ENCODE data around the gene C6orf15.

The C6orf15 gene

DNA sequence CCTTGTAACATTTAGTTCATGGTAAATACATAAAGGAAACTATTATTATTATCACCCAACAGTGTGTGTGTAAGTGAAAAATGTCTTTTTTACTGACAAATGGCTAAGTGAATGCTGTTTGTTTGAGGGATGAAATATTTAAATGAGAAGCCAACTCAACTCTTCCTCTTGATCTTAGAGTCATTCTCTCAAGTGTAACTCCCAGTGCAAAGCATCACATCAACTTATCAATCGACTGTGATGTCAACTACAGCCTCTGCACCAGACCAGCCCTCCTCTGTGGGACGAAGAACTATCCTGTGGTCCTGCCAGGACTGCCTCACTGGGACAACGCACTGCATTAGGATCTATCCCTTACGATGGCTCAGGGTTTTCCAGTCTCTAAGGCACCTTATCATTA is 5.3 kb downstream of the C6orf15 start:
- DNase-seq (ENCODE audit: low spot score): no peak

DNA sequence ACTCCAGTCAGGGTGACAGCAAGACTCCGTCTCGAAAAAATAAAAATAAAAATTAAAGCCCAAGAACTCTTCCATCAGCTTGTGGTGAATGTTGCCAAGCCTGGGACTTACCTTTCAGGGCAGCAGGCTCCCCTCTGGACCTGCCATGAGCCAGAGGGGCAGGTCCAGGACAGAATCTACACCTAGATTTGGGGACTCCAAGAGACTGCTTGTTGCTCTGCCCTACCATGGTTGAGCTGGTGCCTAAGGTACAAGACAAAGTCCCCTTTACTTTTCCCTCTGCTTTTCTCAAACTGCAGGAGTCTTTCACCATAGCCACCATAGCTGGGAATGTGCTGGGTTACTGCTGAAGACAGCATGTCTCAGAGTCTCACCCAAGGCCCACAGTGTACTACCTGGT is 9.2 kb downstream of the C6orf15 start:
- no peak for DNase-seq (ENCODE audit: low spot score)

DNA sequence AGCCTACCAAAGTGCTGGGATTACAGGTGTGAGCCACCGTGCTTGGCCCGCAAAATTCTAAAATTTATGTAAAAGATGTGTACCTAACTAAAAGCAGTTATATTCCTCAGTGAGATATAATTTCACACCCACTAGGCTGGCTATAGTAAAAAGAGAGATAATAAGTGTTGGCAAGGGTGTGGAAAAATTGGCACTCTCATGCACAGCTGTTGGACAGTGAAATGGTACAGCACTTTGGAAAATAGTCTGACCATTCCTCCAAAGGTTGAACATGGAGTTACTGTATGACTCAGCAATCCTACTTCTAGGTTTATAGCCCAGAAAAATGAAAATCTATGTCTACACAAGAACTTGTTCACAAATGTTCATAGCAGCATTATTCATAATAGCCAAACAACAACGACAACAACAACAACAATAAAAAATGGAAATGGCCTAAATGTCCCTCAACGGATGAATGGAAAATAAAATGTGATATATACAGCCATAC is 13.9 kb downstream of the C6orf15 start:
- DNase-seq (ENCODE audit: low spot score): no peak

DNA sequence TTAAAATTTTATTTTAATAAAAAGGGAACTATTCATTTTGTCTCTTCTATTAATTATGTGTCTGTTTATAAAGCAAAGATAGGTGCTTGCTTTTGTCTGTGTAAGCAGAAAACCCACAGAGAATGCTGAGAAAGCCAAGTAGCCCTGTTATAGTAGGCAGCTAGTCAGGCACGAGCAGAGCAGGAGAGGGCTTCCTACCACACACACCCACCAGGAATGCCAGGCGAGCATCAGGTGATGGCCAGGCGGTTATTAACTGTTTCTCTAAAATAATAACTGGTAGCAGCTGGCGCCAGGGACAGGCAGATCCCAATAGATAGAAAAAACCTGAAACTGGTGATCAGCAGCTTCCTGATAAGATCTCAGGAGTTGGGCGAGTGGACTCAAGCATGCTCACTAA is 15.7 kb downstream of the C6orf15 start:
- DNase-seq (ENCODE audit: low spot score): no peak

DNA sequence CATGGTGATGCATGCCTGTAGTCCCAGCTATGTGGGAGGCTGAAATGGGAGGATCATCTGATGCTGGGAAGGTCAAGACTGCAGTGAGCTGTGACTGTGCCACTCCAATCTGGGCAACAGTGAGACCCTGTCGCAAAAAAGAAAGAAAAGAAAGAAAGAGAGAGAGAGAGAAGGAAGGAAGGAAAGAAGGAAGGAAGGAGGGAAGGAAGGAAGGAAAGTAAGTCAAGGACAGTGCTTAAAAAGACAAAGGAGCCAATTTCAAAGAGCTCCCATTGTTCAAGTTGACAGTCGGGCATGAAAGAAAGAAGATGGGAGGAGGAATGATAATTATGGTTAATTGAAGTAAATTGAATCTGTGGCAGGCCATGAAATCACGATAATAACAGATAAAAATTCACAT is 16.2 kb downstream of the C6orf15 start:
- DNase-seq (ENCODE audit: low spot score): no peak

DNA sequence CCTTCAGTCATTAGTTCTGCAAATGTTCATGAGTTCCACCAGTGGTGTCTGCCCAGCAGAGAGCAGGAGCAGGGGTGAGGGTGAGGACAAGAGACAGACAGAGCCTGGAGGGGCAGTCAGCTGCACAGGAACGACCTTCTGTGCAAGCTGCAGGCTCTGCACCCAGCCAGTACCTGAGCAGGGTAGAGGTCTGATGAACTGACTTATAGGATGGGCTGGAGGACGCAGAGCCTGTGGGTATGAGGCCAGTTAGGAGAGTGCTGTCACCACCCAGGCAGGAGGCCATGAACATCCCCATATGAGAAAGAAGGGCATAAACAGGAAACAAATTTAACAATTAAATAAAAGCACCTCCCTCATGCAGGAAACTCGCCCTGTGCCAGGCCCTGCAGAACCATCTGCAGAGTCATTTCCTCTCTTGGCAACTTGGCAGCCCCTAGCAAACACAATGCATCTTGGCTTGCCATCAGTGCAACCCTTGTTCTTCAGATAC is 17.9 kb downstream of the C6orf15 start:
- no peak for DNase-seq (ENCODE audit: low spot score)

DNA sequence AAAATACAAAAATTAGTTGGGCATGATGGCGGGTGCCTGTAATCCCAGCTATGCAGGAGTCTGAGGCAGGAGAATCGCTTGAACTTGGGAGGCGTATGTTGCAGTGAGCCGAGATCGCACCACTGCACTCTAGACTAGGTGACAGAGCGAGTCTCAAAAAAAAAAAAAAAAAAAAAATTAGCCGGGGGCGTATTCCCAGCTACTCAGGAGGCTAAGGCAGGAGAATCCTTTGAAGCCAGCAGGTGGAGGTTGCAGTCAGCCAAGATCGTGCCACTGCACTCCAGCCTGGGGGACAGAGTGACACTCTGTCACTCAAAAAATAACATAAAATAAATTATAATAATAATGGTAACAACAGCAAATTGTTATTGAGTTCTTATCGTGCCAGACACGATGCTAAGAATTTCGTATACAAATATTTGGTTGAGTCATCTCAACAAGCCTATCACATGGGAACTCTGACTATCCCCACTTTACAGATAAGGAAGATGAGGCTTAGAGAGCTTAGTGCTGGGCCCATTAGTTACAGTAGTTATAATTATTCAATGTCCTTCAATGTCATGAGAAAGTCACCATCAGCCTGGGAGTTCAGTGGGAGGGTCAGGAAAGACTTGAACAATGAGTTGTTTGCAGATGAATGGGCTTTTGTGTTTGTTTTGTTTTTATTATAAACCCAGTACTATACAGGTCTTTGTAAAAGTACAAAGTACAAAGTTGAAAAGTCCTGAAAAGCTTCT is 19.4 kb downstream of the C6orf15 start:
- DNase-seq (ENCODE audit: low spot score): no peak

DNA sequence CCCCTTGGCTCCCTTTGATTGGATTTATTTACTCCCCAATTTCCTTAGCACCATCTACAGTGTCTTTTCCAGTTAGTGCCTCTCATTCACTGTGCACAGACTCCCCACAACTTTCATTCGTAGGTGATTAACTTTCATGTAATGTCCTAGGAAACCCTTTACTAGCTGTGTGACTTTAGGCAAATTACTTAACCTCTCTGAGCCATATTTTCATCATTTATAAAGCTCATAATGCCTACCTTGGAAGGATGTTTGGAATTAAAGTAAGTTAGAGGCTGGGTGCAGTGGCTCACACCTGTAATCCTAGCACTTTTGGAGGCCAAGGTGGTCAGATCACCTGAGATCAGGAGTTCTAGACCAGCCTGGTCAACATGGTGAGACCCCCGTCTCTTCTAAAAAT is 20.1 kb downstream of the C6orf15 start:
- no peak for DNase-seq (ENCODE audit: low spot score)

DNA sequence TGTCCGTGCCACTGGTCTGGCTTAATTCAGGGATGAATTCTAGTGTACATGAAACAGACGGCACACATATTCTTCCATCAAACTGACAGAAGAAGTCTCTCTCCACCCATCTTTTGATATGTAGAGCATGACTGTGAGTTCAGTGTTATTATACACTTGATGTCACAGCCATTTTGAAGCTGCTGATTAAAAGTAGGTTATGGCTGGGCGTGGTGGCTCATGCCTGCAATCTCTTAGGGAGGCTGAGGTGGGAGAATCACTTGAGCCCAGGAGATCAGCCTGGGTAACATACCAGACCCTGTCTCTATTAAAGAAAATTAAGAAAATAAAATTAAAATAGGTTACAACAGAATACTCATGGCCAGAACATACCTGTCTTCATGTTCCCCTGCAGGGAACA is 20.7 kb downstream of the C6orf15 start:
- DNase-seq (ENCODE audit: low spot score): no peak

DNA sequence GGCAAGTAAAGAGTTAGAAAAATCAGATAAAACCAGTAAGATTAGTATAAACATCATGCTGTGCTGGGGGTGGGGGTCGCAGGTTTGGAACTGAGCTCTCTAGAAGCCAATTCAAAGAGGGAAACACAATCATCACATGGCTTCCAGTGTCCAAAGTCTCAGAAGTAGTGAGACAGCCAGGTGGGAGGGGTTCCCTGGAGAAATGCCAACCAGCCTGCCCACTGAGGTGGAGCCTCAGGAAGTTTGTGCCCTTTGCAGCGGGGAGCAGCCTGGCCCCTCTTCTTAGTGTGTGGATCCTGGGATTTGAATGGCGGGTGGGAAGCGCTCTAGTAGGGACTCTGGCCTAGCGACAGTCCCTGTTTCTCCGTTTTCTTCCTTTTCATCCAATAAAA is 21.4 kb downstream of the C6orf15 start:
- no peak for DNase-seq (ENCODE audit: low spot score)

DNA sequence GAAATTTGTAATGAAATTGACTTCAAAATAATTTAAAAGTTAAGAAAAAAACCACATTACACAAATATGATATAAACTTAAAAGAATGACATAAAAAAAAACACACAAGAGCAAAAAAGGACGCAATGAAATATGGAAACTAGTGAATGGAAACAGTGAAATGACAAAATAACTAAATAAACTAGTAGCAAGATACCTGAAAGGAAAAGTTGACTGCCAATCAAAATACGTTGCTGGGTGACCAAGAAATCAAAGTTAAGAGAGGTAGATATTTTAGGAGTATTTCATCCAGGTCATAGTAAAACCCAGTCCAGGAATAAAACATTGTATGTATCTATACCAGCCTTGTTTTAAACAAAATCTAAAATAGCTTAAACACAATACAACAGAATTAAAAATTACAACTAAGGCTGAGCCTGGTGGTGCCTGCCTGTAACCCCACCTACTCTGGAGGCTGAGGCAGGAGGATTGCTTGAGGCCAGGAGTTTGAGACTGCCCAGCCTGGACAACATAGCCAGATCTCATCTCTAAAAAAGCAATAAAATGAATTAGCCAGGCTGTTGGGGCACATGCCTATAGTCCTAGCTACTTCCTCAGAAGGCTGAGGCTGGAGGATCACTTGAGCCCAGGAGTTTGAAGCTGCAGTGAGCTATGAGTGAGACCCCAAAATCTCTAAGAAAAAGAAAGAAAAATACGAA is 22.0 kb downstream of the C6orf15 start:
- DNase-seq (ENCODE audit: low spot score): no peak

DNA sequence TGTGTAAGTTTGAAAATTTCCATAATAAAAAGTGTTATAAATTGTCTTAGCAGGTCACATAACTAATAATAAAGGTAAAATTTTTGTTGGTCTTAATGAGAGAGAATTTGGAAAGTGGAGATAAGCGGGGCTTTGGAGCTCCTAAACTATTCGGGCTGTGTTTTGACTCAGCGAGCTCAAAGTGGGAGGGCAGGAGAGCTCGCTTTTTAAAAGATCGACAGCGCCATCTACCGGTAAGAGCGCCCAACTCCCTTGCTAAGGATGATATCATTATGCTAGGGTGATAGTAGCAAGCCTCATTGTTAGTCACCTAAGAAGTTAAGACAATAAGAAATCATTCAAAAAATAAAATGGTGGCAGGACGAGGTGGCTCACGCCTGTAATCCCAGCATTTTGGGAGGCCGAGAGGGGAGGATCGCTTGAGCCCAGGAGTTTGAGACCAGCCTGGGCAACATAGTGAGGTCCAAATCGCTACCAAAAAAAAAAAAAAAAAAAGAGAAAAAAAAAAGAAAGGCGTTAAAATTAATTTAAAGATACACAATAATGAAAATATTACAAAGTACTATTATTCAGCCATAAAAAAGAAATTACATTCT is 24.8 kb downstream of the C6orf15 start:
- peak; percentile 87 for DNase-seq (ENCODE audit: low spot score)

DNA sequence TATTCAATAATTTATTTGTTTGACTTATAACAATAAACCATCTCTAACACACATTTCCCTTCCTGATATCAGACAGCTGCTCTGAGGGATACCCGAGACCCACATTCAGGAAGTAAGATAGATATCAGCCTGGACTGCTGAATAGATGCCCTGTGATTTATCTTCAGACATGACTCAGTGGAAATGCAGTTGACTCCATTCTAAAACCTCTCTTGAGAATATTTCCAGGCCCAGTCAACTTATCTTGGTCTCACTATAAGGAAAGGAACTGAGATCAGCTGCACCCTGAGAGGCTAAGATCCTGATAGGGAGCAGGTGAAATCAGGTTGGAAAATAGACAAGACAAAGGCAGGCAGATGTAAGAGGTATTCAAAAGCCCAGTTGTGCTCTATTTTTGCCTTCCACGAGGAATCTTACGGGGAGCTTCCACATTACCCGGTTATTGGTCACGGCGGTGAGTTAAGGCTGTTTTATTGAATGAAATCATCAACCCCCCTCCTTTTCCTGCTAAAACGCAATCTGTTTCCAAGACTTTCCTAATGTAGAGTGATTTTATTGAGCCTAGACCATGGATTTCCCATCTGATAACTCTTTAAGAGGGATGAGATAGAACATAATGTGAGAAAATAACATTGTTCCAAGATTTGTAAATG is 25.5 kb downstream of the C6orf15 start:
- DNase-seq (ENCODE audit: low spot score): no peak

DNA sequence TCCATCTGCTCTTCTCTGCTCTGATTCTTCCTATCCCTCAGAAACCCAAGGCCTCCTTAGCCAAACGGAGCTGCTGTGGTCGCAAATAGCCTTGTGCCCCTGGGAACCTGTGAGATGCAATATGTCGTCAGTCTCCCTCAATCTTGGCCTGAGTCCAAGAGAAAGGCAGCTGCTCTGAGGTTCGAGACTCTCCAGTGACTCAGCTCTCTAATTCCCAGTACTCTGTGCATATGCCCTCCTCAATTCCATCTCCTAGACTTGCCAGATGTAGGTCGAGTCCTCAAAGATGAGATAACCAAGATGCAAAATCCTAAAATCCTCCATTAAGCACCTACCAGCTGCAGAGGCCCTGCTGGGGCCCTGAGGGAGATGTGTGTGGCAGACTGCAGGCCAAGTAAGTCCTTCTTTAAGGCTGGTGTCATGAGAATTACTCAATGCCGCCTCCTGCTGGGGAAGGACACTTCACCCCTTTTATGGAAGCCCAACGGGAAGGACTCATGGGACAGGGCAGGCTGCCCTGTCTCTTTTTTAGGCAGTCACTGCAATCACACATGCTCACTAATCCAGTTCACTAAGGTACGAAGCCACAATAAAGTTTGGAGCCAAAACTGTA is 28.5 kb downstream of the C6orf15 start:
- DNase-seq (ENCODE audit: low spot score): peak; percentile 52

DNA sequence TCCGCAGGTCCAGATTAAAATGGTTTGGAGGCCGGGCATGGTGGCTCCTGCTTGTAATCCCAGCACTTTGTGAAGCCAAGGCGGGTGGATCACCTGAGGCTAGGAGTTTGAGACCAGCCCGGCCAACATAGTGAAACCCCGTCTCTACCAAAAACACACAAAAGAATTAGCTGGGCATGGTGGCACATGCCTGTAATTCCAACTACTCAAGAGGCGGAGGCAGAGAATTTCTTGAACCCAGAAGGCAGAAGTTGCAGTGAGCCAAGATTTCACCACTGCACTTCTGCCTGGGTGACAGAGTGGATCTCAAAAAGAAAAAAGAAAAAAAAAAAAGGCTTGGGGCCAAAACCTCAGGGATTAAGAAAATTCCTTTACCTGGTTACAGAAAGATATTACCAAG is 30.5 kb downstream of the C6orf15 start:
- no peak for DNase-seq (ENCODE audit: low spot score)

DNA sequence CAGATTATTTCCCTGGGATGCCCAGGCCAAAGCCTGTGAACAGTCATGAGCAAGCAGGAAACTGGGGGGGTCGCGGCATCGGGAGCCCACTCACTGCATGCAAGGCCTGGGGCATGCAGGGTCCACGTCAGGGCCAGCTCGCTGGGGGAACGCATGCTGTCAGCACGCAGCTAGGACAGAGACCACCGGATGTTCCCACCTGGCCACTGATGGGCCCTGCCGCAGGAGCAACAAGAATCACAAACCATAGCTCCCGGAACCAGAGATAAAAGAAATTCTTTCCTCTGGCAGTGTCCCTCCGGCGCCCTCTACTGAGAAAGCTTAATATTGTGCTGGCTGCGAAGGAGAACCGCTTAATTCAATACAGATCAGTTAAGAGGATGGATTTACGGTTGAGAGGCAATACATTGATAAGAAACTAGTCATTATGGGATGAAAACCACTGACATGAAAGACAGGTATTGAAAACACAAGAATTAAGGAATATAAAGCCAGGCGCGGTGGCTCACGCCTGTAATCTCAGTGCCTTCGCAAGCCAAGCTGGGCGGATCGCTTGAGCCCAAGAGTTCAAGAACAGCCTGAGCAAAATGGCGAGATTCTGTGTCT is 32.6 kb downstream of the C6orf15 start:
- peak; percentile 51 for DNase-seq (ENCODE audit: low spot score)

DNA sequence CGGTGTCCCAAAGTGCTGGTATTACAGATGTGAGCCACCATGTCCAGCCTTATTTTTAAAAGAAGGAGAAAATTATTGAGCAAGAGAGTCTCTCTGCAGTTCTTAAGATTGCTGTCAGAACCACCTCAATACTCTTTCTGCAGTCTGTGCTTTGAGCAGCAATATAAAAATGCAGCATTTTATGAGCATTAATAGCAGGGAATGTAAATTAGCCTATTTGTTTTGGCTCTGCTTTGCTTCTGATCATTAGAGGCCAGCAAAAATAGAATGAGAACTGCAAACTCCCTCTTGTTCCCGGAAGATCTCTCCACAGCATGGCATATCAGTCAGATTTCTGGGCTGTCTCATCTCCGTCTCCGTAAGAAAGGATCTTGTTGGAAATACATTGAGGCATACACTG is 35.8 kb downstream of the C6orf15 start:
- DNase-seq (ENCODE audit: low spot score): no peak

DNA sequence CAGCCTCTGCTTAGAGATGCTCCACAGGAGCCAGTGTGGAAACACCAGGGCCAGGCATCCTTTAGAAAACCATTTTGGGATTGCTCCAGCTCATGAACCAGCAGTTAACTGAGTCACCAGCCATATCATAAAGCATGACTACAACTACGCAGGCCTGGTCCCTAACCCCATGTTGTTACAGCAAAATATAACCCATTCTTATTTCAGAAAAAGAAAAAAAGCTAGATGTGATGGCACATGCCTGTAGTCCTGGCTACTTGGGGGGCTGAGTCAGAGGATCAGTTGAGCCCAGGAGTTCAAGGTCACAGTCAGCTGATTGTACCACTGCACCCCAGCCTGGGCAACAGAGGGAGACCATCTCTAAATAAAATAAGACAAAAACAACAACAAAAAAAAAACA is 36.8 kb downstream of the C6orf15 start:
- no peak for DNase-seq (ENCODE audit: low spot score)

DNA sequence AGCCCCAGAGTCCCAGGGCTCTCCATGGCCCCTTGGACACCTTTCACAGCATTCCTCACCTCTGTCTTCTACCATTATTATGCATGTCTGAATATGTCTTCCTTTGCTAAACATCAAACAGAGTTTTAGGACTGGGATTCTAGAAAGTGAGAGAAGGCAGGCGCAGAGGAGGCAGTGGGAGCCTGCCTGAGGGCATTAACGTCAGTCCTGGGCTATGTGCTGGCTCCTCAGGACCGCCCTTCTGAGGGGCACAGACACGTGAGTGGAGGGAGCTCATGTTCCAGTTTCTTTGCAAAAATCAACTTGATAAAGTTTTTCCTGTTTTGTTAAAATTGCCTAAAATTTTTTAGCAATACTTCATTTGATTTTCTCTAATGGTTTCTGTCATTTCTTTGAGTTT is 38.0 kb downstream of the C6orf15 start:
- DNase-seq (ENCODE audit: low spot score): no peak

DNA sequence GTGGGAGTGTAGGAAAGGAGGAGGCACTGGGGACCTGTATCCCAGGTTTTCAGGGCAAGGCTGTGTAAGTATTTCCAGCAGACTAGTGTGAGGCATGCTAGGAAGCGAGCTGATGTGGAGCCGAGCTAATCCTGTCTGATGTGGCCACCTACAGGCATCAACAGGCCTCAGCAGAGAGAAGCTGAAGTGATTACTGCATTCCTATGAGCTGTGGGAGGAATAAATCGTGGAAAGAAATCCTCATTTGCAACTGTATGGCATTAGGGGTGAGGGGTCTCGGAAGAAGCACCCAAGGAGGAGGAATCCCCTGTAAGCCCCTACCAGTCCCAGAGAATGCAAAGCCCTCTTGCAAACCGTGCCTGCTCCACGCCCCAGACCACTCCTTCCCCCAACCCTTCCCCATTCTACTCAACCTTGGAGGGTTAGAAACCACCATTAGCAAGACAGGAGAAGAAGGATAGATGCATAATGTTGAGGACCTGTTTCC is 41.6 kb downstream of the C6orf15 start:
- DNase-seq (ENCODE audit: low spot score): no peak

DNA sequence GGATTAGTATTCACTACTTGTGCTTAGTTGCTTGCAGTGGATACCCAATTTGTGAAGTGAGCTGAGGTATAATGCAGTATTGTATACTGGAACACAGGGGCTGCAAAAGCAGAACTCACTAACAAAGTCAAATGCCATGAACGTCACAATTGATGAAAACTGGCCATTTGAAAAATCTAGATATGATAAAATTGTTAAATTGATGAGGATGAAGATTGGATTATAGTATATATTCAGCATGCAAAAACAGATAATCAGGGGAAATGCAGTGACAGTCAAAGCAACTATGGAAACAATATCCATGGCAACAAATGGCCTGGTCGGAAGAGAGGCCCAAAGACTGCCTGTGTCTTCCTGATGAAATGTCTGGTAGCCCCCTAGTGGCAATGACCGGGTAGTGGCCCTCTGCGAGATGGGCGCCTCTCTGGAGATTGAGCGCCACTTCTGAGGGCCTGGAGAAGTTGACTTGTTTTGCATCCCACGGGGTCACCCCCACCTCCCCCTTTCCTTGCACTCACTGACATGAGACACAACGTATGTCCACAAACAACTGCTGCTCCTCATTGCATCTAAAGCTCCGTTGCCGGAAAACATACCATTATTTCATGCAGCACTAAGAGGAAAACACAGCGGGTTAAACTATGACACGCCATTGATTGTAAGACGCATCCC is 43.6 kb downstream of the C6orf15 start:
- peak; percentile 75 for DNase-seq (ENCODE audit: low spot score)

All from germinal center (tissue), 1 donor.